A549 (cell line): ENCODE measurements around the gene ERGIC1. TPM values are rescaled to one million over a fixed set of nuclear protein-coding genes. Genes with fewer than 3 reads are reported as not detected.
A peak's percentile ranks its signal among the peaks of the same experiment; 100 is the strongest.

ENCODE experiments used
- ATAC-seq, 2 experiments: fragments of 200-7000 bp in 1 of 2; fragments of >200 bp in 1 of 2; cut with Nextera tagmentation in 1 of 2; cut with Tn5 transposase in 1 of 2; 3 replicates each; pipeline versions ENCODE4 v1.8.0 to v1.9.1; 2018 to 2020; ENCODE audit warnings: mild to moderate bottlenecking in 1 of 2, moderate library complexity in 1 of 2
- CTCF ChIA-PET: fragments of 300-600 bp; sonication (Branson Sonifier 250); formaldehyde crosslinking; extraction: SDS; loops from one replicate; lab custom pipeline; 2021; ENCODE audit warnings: antibody characterized with exemption, inconsistent platforms; lab: Yijun Ruan, JAX
- POLR2A ChIA-PET: fragments of 350-600 bp; formaldehyde crosslinking; extraction: SDS; loops from one replicate; lab custom pipeline; 2021; ENCODE audit warnings: antibody characterized with exemption, inconsistent platforms; lab: Yijun Ruan, JAX
- DNase-seq, 2 experiments: peaks; one replicate each; pipeline versions ENCODE4 v3.0.0 to v3.0.0-alpha.2; 2011 to 2016; ENCODE audit warnings: low read depth in 1 of 2, low spot score in 1 of 2
- FAIRE-seq: peaks from 2 replicates; lab custom pipeline; 2011; peaks lifted over from hg19 to GRCh38; lab: Jason Lieb, UNC
- H3K27ac ChIP-seq, 2 experiments: fragments of >200 bp; sonication (Bioruptor Twin); formaldehyde crosslinking; 3 replicates each; pipeline ENCODE4 v1.5.1; 2016 to 2017
- H3K4me1 ChIP-seq: fragments of >200 bp; sonication (Bioruptor Twin); formaldehyde crosslinking; 3 replicates; pipeline ENCODE4 v1.6.1; 2016
- H3K4me2 ChIP-seq: fragments of >200 bp; sonication (Bioruptor Twin); formaldehyde crosslinking; 3 replicates; pipeline ENCODE4 v1.6.1; 2016
- H3K4me3 ChIP-seq: fragments of >200 bp; sonication (Bioruptor Twin); formaldehyde crosslinking; 3 replicates; pipeline ENCODE4 v1.5.1; 2016
- H3K9me3 ChIP-seq: fragments of >200 bp; sonication (Bioruptor Twin); formaldehyde crosslinking; 3 replicates; pipeline ENCODE4 v1.6.1; 2016
- EHMT2 ChIP-seq: fragments of 200-600 bp; sonication (generic); IDR thresholded peaks from 2 replicates; pipeline ENCODE4 v1.6.1; 2016; ENCODE audit warnings: antibody characterized with exemption, low read depth, mild to moderate bottlenecking, moderate library complexity
- EP300 ChIP-seq, 2 experiments: fragments of >200 bp; sonication (Bioruptor Twin); formaldehyde crosslinking; IDR thresholded peaks; 2 replicates in 1 of 2; 3 replicates in 1 of 2; pipeline ENCODE4 v1.6.1; 2016 to 2017
- FOSB ChIP-seq: fragments of 250-450 bp; sonication (Bioruptor Pico); IDR thresholded peaks from 2 replicates; pipeline ENCODE4 v1.5.0; 2020; ENCODE audit warnings: mild to moderate bottlenecking, moderate library complexity
- GATA3 ChIP-seq: IDR thresholded peaks from 2 replicates; pipeline ENCODE4 v1.6.1; 2012; ENCODE audit warnings: borderline replicate concordance
- HOXA7 ChIP-seq: fragments of 250-450 bp; sonication (Bioruptor Pico); IDR thresholded peaks from 2 replicates; pipeline ENCODE4 v1.5.0; 2020; ENCODE audit warnings: mild to moderate bottlenecking, moderate library complexity
- HOXB5 ChIP-seq: fragments of 250-450 bp; sonication (Bioruptor Pico); IDR thresholded peaks from 2 replicates; pipeline ENCODE4 v1.5.0; 2020; ENCODE audit warnings: mild to moderate bottlenecking, moderate library complexity
- MYC ChIP-seq: IDR thresholded peaks from 2 replicates; pipeline ENCODE4 v1.6.1; 2012; ENCODE audit warnings: mild to moderate bottlenecking, inconsistent platforms, low read length, improper control_type of control experiment, borderline replicate concordance
- POLR2A ChIP-seq: IDR thresholded peaks from 2 replicates; pipeline ENCODE4 v1.6.1; 2012; ENCODE audit warnings: mild to moderate bottlenecking, low read length
- POLR2AphosphoS2 ChIP-seq: conservative IDR thresholded peaks from 2 replicates; pipeline ENCODE4 v1.6.1; 2012; ENCODE audit warnings: low read length, improper control_type of control experiment, inconsistent platforms
- RARB ChIP-seq: fragments of 250-450 bp; sonication (Bioruptor Pico); IDR thresholded peaks from 2 replicates; pipeline ENCODE4 v1.8.0; 2021; ENCODE audit warnings: mild to moderate bottlenecking, moderate library complexity
- TFCP2L1 ChIP-seq: fragments of 250-450 bp; sonication (Bioruptor Pico); IDR thresholded peaks from 2 replicates; pipeline ENCODE4 v1.5.0; 2021; ENCODE audit warnings: mild to moderate bottlenecking
- TP53 ChIP-seq: fragments of 250-450 bp; sonication (Bioruptor Pico); IDR thresholded peaks from 2 replicates; pipeline ENCODE4 v1.5.0; 2021; ENCODE audit warnings: mild to moderate bottlenecking, moderate library complexity
- ZFP36 ChIP-seq: fragments of 450-650 bp; IDR thresholded peaks from 2 replicates; pipeline ENCODE4 v1.6.1; 2014; ENCODE audit warnings: borderline replicate concordance; ENCODE audit not compliant: partially characterized antibody
- WGBS: methylation state at CpG from one replicate; pipeline ENCODE4 v1.1.6; 2017; ENCODE audit errors: missing lambda C conversion rate; 5-methylcytosine and 5-hydroxymethylcytosine counted together
- polyA plus RNA-seq, 4 experiments: library from polyadenylated mRNA; depleted of rRNA in 3 of 4; stranded (reverse); fragments of >200 nt; fragmentation: RNase III in 1 of 4; extraction: RNeasy Plus Mini Kit Qiagen cat#74134 plus additional on column Dnase treatment in 1 of 4; gene quantifications; 2 replicates in 3 of 4; 3 replicates in 1 of 4; pipeline ENCODE4 v1.2.3, GENCODE V29; 2011 to 2017
- TF ChIP-seq, protein P1 (sequence below): IDR thresholded peaks from 2 replicates; pipeline ENCODE4 v1.6.1; 2012

Gene ERGIC1
- polyA plus RNA-seq, 2 of the 4 experiments (the other 2 are of a cell fraction) = 176 to 304 TPM

- Histone ChIP-seq H3K4me1 (peaks cover 24% of the 10 kb centered on the region), H3K4me2 (no peak overlapping the region), H3K27ac (peak overlapping the region in 1 of 2 experiments; percentile 68; a peak in 3 of 6 replicates), H3K4me3 (no peak overlapping the region), H3K9me3 (peaks cover 15% of the 10 kb centered on the region)
- WGBS = 91% methylated on average over 1 of the region's 1 CpG
- ChIA-PET CTCF (interaction anchor here (0.6 to 2.1 kb wide), 8 partner anchors 15 to 144 kb away, joined by 3 to 7 read pairs (median 3); partner anchors contain the start of gene DUSP1), POLR2A (no interaction called here)
- no peak for ATAC-seq
- no peak for DNase-seq
- TF ChIP-seq MYC (no peak), HOXB5 (CRISPR knock-in tag) (no peak), POLR2AphosphoS2 (no peak), GATA3 (no peak), TP53 (no peak)
- TF ChIP-seq, all 56 proteins: peak for 0
- no peak for FAIRE-seq
Observed at GRCh38 chr5:172830275-172830799, 3.7 kb upstream of the ERGIC1 start.

- peak overlapping the region; percentile 32 to 68; a peak in 4 of 6 replicates for H3K27ac ChIP-seq
- no peak for TF ChIP-seq EHMT2
- ChIA-PET POLR2A (no interaction called here), CTCF (interaction anchor here (0.6 to 2.1 kb wide), 5 partner anchors 25 to 143 kb away, joined by 3 to 7 read pairs (median 3); partner anchors contain the start of gene DUSP1)
- ATAC-seq = no peak
- peaks cover 10% of the 10 kb centered on the region for H3K9me3 ChIP-seq
- WGBS = 83% methylated on average over 14 of the region's 14 CpGs
- peaks cover 32% of the 10 kb centered on the region for H3K4me1 ChIP-seq
- DNase-seq = no peak
- no peak overlapping the region for H3K4me2 ChIP-seq
- no peak overlapping the region for H3K4me3 ChIP-seq
- no peak for FAIRE-seq
Observed at GRCh38 chr5:172830876-172831662, 3.0 kb upstream of the ERGIC1 start.

DNA sequence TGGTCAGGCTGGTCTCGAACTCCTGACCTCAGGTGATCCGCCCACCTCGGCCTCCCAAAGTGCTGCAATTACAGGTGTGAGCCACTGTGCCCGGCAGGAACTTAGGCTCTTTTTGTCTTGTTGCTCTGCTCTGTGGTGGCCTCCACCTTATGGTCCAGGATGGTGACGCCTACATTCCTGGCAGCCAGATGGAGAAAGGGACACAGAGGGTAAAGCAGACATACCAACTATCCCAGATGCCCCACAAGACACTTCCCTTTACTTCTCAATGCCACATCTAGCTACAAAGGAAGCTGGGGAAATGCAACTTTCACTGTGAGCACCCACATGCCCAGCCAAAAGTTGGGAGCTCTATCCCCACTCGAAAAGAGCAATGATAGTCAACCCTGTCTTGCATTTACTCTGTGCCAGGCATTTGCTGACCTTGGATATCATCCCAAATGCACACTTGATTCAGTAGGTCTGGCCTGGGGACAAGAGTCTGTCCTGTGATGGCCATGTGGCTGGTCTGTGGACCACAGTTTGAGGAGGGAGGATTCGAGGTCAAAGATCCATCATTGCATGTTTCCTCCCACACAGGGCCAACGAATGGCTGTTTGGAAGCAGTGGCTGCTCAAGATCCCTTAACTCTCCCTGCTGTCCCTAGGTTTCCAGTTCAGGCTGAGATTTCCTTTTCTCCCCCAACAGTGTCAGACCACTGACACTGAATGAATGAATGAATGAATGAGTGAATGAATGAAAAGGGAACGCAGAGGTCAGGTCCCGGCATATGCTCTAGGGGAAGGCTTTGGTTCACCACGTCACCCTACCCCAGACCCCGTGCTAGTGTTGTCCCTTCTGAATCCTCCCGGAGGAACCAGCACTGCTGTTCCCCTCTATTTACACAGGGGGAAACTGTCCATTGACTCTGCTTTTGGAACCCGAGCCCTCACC is 1.4 kb upstream of the ERGIC1 start:
- Histone ChIP-seq H3K4me3 (no peak overlapping the region), H3K27ac (peak overlapping the region; percentile 96 to 99), H3K4me1 (peaks cover 47% of the 10 kb centered on the region), H3K9me3 (no peaks in the 10 kb centered on the region), H3K4me2 (peak overlapping the region; percentile 93)
- no peak for DNase-seq
- ChIA-PET POLR2A (interaction anchor here (1.1 kb wide), 2 partner anchors 26 to 65 kb away, joined by 3 read pairs; no protein-coding TSS in a partner anchor), CTCF (interaction anchor here (1.0 to 1.4 kb wide), 3 partner anchors 21 to 62 kb away, joined by 3 to 4 read pairs (median 3); partner anchors contain the start of gene DUSP1)
- ATAC-seq = no peak
- FAIRE-seq = no peak
- 84% methylated on average over 14 of the region's 14 CpGs for WGBS
- TF ChIP-seq, protein P1, sequence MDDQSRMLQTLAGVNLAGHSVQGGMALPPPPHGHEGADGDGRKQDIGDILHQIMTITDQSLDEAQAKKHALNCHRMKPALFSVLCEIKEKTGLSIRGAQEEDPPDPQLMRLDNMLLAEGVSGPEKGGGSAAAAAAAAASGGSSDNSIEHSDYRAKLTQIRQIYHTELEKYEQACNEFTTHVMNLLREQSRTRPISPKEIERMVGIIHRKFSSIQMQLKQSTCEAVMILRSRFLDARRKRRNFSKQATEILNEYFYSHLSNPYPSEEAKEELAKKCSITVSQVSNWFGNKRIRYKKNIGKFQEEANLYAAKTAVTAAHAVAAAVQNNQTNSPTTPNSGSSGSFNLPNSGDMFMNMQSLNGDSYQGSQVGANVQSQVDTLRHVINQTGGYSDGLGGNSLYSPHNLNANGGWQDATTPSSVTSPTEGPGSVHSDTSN = no peak
- TF ChIP-seq HOXA7 = peak; percentile 47; the same call in 1 of the 2 replicates

DNA sequence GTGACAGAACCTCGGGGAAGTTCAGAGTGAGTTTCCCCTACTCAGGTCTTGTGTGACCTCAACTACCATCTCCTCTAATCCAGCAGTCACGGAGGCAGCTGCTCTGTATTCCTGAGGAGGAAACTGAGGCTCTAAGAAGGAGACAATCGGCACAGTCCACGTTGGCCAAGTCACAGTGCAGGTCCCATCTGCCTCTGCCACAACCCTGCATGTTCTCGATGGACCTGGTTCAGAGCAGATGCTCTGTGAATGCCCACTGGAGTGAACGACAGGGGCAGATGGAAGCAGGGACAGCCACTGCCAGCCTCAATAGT is 722 bp upstream of the ERGIC1 start:
- Histone ChIP-seq H3K4me2 (peak overlapping the region; percentile 93), H3K27ac (peak overlapping the region; percentile 96 to 99), H3K9me3 (no peaks in the 10 kb centered on the region), H3K4me1 (peaks cover 51% of the 10 kb centered on the region), H3K4me3 (peak overlapping the region; percentile 99)
- POLR2A ChIA-PET = interaction anchor here (1.1 to 2.1 kb wide), 2 partner anchors 25 to 63 kb away, joined by 3 to 10 read pairs; partner anchors contain the start of gene DUSP1
- CTCF ChIA-PET = interaction anchor here (0.5 to 1.3 kb wide), 3 partner anchors 22 to 324 kb away, joined by 3 to 4 read pairs (median 3); no protein-coding TSS in a partner anchor
- 69% methylated on average over 6 of the region's 6 CpGs for WGBS
- DNase-seq (no peak), FAIRE-seq (no peak), ATAC-seq (peak; percentile 9 to 16; a peak in 5 of 6 replicates)
- TF ChIP-seq ZFP36 (no peak), EP300 (IDR thresholded peaks at IDR 0.05) (no peak), HOXA7 (peak; percentile 54; the same call in 1 of the 2 replicates), POLR2A (peak; percentile 30), RARB (CRISPR knock-in tag) (no peak), FOSB (CRISPR knock-in tag) (peak; percentile 46; the same call in 1 of the 2 replicates), TFCP2L1 (CRISPR knock-in tag) (peak; percentile 76)
